GM12875 (cell line): ENCODE data around the gene WDR45.

Experiments
- H3K4me3 ChIP-seq: one replicate; pipeline ENCODE4 v1.5.1; 2011; ENCODE audit warnings: low read depth, low read length, control low read depth
- TF ChIP-seq, protein P1 (sequence below): IDR thresholded peaks from 2 replicates; pipeline ENCODE4 v1.5.1; 2011; ENCODE audit warnings: low read depth, mild to moderate bottlenecking, control low read depth, inconsistent platforms, low read length, moderate library complexity, borderline replicate concordance; ENCODE audit not compliant: insufficient read depth

Gene WDR45

DNA sequence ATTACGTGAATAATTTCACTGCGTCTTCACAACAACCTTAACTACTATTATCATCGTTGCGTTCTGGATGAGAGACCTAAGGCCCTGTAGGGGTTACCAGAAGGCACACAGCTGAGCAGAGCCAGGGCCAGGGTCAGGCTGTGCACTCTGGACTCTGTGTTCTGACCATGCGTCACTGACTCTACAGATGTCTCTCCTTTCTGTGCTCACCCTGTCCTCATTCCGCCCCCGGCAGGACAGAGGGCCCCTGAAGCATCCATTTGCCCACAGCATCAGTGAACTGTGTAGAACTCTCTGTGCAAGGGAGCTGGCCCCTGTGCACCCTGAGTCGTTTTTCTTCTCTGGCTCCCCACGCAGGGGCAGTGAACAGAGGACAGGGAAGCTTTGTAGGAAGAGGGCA lies 22.5 kb upstream of the WDR45 start:
- H3K4me3 ChIP-seq: no peak overlapping the region
- TF ChIP-seq, protein P1, sequence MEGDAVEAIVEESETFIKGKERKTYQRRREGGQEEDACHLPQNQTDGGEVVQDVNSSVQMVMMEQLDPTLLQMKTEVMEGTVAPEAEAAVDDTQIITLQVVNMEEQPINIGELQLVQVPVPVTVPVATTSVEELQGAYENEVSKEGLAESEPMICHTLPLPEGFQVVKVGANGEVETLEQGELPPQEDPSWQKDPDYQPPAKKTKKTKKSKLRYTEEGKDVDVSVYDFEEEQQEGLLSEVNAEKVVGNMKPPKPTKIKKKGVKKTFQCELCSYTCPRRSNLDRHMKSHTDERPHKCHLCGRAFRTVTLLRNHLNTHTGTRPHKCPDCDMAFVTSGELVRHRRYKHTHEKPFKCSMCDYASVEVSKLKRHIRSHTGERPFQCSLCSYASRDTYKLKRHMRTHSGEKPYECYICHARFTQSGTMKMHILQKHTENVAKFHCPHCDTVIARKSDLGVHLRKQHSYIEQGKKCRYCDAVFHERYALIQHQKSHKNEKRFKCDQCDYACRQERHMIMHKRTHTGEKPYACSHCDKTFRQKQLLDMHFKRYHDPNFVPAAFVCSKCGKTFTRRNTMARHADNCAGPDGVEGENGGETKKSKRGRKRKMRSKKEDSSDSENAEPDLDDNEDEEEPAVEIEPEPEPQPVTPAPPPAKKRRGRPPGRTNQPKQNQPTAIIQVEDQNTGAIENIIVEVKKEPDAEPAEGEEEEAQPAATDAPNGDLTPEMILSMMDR: no peak

DNA sequence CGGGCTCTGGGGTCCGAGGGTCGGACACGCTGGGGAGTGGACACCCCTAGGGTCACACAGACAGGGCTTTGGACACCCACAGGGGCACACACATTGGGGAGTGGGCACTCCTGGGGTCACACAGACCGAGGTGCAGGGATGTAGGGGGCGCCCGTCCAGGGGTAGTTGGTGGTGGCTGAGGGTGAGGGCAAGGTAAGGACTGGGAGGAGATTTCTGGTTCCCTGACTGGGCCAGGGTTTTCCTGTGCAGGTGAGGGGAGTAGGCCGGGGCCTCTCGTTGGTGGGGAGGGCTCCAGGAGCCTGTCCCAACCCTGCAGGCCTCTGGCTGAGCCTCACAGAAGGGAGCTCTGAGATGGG lies 21.9 kb upstream of the WDR45 start:
- TF ChIP-seq, protein P1: no peak
- peak overlapping the region; percentile 70 for H3K4me3 ChIP-seq

DNA sequence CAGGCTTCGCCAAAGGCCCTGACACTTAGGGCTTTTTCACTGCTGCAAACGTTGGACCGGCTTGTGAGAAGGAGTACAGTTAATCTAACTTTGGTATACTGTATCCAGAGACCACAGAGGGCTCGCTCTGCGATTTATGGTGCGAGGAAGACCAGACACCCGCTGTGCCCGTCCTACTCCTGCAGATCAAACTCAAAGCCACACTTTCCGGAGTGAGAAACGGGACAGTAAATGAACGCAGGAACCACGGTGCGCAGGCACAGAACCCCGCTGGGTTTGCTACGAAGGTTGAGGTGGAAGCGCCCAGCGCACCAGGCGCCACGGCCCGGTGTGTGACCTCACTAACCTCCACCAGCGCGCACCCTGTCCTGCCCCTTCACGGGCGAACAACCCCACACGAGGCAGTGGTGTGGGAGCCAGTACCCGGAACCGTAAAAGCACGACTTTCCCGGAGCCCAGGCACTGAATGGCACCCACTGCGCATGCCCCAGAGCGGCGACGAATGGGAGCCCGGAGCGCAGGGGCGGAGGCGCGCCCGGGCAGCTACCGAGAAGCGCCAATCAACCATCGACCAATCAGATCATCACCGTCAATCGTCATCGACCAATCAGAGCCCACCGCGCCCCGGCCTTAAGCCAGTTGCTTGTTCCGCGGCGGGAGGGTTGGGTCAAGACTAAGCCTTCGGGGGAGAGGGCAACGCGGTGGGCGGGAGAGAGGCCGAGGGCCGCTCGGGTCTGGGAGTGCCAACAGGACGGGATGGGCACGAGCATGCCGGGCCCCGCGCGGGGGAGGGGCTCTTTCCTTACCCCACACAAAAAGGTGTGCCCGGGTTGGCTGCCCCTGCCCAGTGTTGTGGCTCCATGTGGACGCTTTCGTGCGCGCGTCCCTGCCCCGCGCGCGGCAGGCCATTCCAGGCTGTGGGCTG lies 21.3 kb upstream of the WDR45 start:
- TF ChIP-seq, protein P1: no peak
- H3K4me3 ChIP-seq: peak overlapping the region; percentile 70

DNA sequence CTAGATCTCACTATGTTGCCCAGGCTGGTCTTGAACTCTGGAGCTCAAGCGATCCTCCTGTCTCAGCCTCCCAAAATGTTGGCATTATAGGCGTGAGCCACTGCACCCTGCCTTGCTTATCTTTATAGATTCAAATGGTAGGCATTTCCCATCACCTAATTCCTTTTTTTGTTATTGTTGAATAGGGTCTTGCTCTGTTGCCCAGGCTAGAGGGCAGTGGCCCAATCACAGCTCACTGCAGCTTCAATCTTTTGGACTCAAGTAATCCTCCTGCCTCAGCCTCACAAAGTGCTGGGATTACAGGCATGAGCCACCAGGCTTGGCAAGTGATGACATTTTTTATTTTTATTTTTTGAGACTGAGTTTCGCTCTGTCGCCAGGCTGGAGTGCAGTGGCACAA lies 16.7 kb upstream of the WDR45 start:
- TF ChIP-seq, protein P1: no peak
- no peak overlapping the region for H3K4me3 ChIP-seq

DNA sequence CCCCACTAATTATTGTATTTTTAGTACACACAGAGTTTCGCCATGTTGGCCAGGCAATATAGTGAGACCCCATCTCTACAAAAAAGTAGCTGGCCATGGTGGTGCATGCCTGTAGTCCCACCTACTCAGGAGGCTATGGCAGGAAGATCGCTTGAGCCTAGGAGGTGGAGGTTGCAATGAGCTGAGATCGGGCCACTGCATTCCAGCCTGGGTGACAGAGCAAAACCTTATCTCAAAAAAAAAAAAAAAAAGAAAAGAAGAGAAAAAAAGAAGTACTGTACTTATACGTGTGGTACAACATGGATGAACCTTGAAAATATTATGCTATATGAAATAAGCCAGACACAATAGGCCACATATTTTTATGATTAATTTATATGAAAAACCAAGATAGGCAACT lies 9.9 kb upstream of the WDR45 start:
- no peak overlapping the region for H3K4me3 ChIP-seq
- TF ChIP-seq, protein P1: no peak

DNA sequence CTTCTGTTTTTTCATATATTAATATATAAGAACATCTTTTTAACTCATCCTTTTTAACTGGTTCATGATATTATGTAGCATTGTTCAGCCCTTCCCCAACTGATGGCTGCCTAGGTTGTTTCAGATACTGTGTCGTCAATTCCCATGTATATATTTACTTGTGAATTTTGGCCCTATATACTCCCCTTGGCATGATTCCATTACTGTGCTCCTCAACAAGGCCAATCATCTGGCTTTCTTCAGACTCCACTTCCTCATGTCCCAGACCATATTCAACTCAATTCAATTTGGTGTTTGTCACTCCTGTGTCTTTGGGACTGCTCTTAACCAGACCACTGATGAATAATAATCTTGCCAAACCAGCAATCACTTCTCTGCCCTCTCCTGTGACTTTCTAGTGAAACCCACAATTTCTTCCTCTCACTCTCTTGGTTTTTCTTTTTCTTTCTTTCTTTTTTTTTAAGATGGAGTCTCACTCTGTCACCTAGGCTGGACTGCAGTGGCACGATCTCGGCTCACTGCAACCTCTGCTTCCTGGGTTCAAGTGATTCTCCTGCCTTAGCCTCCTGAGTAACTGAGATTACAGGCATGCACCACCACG lies 2.7 kb upstream of the WDR45 start:
- H3K4me3 ChIP-seq: no peak overlapping the region
- TF ChIP-seq, protein P1: no peak

DNA sequence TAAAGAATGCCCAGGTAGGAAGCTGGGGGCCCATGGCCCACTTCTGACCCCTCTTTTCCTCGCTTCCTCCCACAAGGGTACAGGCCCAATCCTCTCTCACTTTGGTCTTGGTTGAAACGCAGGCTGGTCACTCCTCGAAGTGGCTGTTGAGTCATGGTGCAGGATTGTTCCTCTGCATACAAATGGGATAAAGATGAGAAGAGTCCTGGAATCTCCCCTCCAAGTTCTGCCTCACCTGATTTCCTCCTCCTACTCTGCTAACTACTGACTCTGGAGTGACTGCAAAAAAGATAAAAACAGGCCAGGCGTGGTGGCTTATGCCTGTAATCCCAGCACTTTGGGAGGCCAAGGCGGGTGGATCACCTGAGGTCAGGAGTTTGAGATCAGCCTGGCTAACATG lies 1.7 kb downstream of the WDR45 start:
- TF ChIP-seq, protein P1: no peak

More for the DNA sequence above, 1.7 kb downstream of the WDR45 start:
- no peak overlapping the region for H3K4me3 ChIP-seq
